ENCODE data around the gene RNF150.

The RNF150 gene

DNA sequence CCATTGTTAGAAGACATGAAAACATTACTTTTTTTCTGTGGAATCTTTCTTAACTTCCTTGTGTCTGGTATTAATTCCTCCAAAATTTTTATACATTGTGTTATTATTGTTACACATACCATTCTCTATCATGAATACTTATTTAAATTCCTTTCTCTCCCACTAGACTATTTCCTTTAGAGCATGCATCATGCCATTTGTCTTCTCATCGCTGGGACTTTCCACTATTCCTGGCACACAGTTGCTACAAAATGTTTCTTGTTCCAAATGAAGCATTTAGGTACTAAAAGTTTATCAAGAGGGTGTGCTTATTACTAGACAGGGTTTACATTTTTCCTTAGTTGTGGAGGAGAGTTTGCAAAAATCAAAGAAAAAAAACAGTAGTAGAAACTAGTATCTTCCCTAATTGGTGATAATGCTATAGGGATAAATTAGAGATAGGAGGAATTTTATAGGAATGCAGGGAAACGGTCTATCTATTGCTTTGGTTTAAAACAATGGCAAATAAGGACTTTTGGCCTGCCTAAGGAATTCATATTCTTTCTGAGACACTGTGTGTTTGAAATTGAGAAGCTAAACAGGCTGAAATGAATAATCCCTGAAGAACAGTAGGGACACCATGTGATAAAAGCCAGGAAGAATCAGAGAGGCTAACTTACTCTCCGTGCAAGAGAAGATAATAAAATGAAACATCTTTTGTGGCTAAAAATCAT, 189.6 kb downstream of the RNF150 start:
- TF ChIP-seq, protein P1, sequence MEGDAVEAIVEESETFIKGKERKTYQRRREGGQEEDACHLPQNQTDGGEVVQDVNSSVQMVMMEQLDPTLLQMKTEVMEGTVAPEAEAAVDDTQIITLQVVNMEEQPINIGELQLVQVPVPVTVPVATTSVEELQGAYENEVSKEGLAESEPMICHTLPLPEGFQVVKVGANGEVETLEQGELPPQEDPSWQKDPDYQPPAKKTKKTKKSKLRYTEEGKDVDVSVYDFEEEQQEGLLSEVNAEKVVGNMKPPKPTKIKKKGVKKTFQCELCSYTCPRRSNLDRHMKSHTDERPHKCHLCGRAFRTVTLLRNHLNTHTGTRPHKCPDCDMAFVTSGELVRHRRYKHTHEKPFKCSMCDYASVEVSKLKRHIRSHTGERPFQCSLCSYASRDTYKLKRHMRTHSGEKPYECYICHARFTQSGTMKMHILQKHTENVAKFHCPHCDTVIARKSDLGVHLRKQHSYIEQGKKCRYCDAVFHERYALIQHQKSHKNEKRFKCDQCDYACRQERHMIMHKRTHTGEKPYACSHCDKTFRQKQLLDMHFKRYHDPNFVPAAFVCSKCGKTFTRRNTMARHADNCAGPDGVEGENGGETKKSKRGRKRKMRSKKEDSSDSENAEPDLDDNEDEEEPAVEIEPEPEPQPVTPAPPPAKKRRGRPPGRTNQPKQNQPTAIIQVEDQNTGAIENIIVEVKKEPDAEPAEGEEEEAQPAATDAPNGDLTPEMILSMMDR (IDR thresholded peaks at IDR 0.05), result no peak

DNA sequence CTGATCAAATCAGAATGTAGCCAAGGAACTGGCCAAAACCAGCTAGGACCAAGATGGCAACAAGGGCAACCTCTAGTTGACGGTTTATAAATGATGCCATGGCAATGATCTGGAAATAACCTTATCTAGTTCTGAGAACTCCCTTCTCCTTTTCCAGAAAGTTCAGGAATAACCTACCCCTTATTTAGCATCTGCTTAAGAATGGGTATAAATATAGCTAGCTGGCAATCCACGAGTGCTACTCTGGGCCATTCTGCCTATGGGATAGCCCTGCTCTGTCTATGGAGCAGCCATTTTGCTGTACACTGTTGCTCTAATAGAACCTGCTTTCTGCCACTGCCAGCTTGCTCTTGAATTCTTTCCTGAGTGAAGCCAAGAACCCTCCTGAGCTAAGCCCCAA, 192.7 kb downstream of the RNF150 start:
- TF ChIP-seq, protein P1 (IDR thresholded peaks at IDR 0.05), result no peak

DNA sequence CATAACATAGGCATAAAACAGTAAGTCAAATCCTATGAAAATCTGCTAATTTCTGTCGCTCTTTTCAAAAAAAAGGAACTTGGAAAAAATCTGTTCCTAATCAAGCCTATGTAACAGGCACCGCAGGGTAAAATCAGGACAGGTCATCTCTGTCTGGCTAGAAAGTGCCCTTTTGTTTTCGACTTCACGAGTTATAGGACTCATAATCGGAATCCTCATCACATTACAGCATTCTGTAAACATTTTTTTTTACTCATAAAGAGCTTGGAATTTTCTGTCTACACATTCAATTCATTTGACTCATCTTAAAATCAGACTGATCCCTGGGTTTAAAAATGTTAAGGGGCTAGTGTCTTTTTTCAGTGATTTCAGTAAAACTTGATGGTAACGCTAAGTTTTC, 195.4 kb downstream of the RNF150 start:
- TF ChIP-seq, protein P1 (IDR thresholded peaks at IDR 0.05), result no peak

DNA sequence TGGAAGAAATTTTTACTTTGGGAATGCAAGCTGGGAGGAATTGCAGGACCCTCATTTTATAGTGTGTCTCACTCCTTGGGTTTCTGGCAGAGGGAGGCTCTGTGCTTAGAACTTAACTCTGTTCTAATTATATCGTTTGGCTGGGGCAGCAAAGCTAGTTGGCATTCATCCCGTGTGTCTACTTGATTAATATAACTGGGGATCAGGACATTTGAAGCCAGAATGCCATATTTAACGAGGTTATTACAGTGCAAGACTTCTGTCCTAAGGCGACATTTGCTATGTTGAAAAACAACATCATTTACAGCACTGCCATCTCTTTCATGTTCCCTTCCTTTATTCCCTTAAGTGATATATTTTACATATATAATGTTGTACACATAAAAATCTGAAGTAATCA, 198.0 kb downstream of the RNF150 start:
- TF ChIP-seq, protein P1 (IDR thresholded peaks at IDR 0.05), result no peak

DNA sequence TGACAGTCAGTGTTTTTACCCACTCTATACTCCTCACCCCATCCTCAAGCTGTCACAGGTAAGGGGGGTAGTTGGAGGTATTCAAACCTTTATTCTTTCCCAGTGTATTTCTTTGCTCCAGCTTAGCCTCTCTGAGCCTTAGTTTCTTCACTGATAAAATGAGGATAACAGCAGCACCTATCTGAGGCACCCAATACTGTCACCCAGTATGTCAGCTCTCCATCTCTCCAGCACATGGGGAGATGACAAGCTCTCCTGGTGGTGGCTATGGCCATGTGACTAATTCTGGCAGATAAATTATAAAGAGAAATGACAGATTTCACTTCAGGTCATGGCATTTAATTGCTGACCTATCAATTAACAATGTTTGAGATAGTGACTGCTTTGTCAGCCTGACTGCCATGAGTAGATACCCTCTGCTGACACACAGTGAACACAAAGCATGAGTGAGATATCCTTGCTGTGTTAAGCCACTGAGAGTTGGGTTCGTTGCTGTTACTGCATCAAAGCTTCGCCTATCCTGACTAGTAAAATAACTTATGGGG, 200.7 kb downstream of the RNF150 start:
- TF ChIP-seq, protein P1 (IDR thresholded peaks at IDR 0.05), result no peak

DNA sequence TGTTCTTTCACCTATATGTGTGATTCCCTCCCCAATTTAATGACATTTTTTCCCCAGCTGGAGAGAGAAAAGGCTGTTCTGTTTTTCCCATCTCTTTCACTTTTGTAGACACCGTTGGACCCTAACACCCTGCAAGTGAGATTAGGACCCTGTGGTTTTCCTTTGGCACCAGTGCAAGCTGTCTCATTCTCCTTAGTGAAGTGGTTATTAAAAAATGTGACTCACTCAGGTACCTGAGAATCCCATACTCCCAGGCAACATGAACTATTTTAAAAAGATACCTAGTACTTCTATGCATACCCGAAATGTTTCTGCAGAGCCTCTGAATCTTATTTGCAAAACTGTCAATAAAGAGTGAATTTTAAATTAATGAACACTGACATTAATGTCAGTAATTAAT, 201.4 kb downstream of the RNF150 start:
- TF ChIP-seq, protein P1 (IDR thresholded peaks at IDR 0.05), result no peak

DNA sequence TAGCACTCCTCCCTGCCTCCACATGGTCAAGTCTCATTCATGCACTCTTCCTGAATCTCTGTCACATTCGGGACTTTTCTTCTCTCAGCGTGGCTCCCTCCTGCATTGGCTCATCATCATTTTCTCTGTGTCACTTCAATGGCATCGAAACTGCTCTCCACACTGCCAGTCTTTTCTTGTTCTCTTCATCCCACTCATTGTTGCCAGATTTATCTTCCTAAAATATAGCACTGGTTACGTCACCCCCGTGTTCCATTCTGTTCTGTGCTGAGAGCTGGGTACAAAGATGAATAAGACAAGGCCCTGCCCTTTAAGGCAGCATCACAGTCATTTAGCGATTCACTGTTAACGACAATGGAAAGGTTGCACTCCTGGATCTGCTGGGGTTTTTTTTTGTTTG, 202.7 kb downstream of the RNF150 start:
- TF ChIP-seq, protein P1 (IDR thresholded peaks at IDR 0.05), result no peak

Data from LNCAP (cell line).